ENCODE measurements around the gene C9orf85.
A peak's percentile ranks its signal among the peaks of the same experiment; 100 is the strongest.

The C9orf85 gene

GRCh38 chr9:71908825-71909224 lies 2.6 kb upstream of the C9orf85 start:
- DNase-seq = no peak

- DNase-seq = peak; percentile 30
Observed at GRCh38 chr9:71909887-71910649, 1.4 kb upstream of the C9orf85 start.

GRCh38 chr9:71910650-71911060 lies 784 bp upstream of the C9orf85 start:
- no peak for DNase-seq

- DNase-seq = no peak
Observed at GRCh38 chr9:71911908-71912335, 483 bp downstream of the C9orf85 start.

- DNase-seq = no peak
Observed at GRCh38 chr9:71915495-71915894, 4.1 kb downstream of the C9orf85 start.

GRCh38 chr9:71916834-71917534 lies 5.5 kb downstream of the C9orf85 start:
- DNase-seq = no peak

- DNase-seq = no peak
Observed at GRCh38 chr9:71918419-71918818, 7.0 kb downstream of the C9orf85 start.

GRCh38 chr9:71920456-71921189 lies 9.2 kb downstream of the C9orf85 start:
- no peak for DNase-seq

GRCh38 chr9:71921190-71921814 lies 9.9 kb downstream of the C9orf85 start:
- no peak for DNase-seq

- DNase-seq = no peak
Observed at GRCh38 chr9:71924576-71924975, 13.1 kb downstream of the C9orf85 start.

- no peak for DNase-seq
Observed at GRCh38 chr9:71925834-71926233, 14.4 kb downstream of the C9orf85 start.

- no peak for DNase-seq
Observed at GRCh38 chr9:71928376-71928775, 16.9 kb downstream of the C9orf85 start.

- no peak for DNase-seq
Observed at GRCh38 chr9:71928806-71929205, 17.4 kb downstream of the C9orf85 start.

- DNase-seq = no peak
Observed at GRCh38 chr9:71929223-71929622, 17.8 kb downstream of the C9orf85 start.

- no peak for DNase-seq
Observed at GRCh38 chr9:71929791-71930440, 18.5 kb downstream of the C9orf85 start.

GRCh38 chr9:71931166-71931565 lies 19.7 kb downstream of the C9orf85 start:
- DNase-seq = no peak

- DNase-seq = no peak
Observed at GRCh38 chr9:71936066-71936465, 24.6 kb downstream of the C9orf85 start.

- DNase-seq = no peak
Observed at GRCh38 chr9:71937070-71937625, 25.7 kb downstream of the C9orf85 start.

- no peak for DNase-seq
Observed at GRCh38 chr9:71937898-71938297, 26.5 kb downstream of the C9orf85 start.

- DNase-seq = no peak
Observed at GRCh38 chr9:71941060-71941568, 29.7 kb downstream of the C9orf85 start.

GRCh38 chr9:71941998-71942567 lies 30.6 kb downstream of the C9orf85 start:
- DNase-seq = no peak
